ENCODE data around the gene ANKS1B.
"Not testable (repeated sequence)": the region's sequence is repeated elsewhere in the genome, so short reads cannot be mapped to it uniquely, and the experiment has no call there.

Gene ANKS1B

DNA sequence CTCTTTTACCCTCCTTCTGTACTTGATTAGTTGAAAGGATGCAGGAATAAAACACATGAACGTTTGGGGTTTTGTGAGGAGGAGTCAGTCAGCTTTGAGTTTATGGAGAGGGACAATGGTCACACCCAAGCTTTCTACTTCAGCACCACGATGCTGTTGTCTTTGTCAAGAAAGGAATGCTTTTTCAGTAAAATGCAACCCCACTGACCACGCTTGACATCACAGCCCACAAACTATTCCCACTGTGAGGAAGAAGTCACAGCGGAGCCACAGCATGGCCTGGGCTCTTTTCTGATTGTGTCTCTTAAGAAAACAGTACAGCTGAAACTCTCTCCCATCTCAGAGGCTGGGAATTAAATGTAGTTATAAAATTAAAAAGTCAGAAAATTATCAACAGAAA lies 1204.5 kb downstream of the ANKS1B start:
- DNase-seq = no peak

DNA sequence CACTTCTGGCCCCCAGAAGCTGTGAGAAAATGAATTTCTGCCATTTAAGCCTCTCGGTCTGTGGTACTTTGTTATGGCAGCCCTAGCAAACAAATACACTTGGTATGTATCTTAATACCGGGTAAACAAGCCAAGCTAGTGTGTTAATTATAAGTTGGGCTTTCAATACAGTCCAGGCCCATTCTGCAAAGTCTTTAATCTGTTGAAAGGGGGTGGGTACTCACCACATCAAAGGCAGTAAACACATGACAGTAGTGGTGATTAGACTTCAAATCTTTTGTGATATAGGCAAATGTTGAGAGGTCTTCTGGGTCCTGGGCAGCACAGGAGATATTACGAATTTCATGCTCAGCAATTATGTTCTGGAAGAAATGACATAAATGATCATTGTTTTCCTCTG lies 1211.9 kb downstream of the ANKS1B start:
- DNase-seq = no peak

DNA sequence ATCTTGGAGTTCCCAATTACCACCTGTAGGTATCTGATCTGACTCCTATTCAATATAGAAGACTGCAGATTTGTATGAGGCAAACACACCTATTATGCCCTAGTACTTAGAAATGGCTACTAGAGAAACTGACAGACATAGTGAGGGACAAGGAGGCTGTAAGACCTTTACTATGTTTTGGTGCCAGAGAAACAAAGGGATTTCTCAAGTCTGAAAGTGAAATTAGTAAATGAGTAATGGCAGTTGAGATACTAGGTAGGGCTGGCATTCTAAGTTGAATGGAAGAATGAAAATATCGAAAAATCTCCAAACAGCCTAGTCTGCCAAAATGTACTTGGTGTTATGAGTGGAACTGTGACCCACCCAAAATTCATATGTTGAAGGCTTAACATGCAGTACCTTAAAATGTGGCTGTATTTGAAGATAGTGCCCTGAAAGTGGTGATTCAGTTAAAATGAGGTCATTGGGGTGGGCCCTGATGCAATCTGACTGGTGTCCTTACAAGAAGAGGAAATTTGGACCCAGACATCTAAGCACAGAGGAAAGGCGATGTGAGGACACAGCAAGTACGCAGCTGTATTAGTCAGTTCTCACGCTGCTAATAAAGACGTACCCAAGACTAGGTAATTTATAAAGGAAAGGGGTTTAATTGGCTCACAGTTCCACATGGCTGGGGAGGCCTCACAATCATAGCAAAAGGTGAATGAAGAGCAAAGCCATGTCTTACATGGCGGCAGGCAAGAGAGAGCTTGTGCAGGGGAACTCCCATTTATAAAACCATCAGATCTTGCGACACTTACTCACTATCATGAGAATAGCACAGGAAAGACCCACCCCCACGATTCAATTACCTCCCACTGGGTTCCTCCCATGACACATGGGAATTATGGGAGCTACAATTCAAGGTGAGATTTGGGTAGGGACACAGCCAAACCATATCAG lies 1212.7 kb downstream of the ANKS1B start:
- no peak for DNase-seq

DNA sequence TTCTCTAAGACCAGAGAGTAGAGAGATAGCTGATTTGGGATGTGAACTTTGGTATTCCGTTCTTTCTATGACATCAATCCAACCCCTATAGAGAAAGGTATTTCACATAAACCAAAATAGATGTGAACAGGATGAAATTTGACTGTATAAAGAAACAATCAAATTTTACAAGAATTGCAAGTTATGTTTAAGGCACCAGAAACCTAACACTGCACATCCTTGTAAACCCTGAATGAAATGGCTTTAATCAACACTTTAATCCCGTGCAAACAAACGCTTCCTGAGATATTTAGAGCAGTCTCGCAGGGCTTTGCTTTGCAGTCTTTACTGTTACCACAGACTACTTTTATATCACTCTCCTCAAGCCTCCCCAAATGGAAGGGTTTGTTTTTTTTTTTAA lies 1214.5 kb downstream of the ANKS1B start:
- DNase-seq = no peak

- no peak for DNase-seq
Measured at GRCh38 chr12:98769068-98769467, 1215.7 kb downstream of the ANKS1B start.

GRCh38 chr12:98767248-98767647 lies 1217.5 kb downstream of the ANKS1B start:
- no peak for DNase-seq

GRCh38 chr12:98763656-98764055 lies 1221.1 kb downstream of the ANKS1B start:
- no peak for DNase-seq

DNA sequence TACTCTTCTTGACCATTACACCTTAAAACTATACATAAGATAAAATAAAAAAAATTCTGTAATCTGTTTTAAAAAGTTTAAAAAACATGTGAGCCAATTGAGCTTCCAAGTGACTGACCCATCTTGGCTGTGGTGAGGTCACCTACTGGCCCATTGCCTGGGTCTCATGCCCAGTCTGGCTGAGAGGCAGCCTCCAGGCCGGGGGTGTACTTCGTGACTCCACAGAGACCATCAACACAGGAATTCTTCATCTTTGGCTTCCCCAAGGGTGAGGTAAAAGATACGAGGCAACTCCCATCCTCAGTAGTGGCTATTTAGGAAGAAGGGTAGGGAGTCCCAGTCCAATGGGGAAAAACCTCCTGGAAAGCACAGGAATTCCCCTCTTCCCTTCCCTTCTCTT lies 1226.4 kb downstream of the ANKS1B start:
- DNase-seq = no peak

GRCh38 chr12:98757455-98757854 lies 1227.3 kb downstream of the ANKS1B start:
- no peak for DNase-seq

DNA sequence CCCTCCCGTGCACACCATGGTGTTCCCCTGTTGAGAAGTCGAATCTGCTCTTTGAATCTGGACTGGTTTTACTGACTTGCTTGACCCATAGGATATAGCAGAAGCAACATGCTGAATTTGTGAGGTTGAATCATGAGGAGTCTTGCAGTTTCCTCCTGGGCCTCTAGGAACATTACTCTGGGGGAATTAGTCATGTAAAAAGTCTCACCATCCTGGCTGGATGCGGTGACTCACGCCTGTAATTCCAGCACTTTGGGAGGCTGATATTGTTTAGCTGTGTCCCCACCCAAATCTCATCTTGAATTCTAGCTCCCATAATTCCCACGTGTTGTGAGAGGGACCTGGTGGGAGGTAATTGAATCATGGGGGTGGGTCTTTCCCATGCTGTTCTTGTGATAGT lies 1228.9 kb downstream of the ANKS1B start:
- not testable (repeated sequence) for DNase-seq

DNA sequence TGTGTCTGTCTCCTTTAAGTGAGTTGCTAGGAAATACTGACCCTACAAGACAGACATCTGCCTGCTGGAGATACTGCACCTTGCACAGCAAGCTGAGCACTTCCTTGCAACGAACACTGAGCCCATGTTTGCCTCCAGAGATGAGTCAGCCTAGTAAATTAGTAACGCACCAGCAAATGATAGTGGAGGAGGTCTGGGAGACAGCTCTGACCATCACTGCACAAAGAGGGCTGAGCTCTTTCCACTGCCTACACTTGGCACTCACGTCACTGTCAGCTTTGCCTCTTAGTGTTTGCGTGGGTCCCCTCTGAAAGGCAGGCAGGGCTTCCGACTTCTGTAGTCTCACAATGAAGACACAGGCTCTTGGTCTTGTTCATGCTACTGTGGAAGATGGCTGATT lies 1230.6 kb downstream of the ANKS1B start:
- no peak for DNase-seq

DNA sequence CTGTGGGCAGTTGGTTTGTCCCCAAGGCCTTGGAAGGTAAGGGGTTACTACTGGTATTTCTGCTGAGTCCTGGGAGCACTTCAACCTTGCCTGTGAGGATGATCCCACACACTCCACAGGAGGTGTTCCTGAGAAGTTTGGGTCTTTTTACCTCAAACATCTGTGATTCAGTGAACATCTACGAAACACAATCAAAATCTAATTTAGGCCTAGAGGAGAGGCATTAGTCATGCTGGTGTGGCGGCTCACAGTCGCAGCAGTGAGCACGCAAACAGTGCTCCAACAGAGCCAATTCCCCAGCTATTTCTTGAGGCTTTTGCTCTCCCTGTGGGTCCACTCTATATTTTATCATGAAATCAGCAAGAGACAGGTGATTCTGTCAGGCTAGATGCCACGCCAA lies 1232.0 kb downstream of the ANKS1B start:
- no peak for DNase-seq

DNA sequence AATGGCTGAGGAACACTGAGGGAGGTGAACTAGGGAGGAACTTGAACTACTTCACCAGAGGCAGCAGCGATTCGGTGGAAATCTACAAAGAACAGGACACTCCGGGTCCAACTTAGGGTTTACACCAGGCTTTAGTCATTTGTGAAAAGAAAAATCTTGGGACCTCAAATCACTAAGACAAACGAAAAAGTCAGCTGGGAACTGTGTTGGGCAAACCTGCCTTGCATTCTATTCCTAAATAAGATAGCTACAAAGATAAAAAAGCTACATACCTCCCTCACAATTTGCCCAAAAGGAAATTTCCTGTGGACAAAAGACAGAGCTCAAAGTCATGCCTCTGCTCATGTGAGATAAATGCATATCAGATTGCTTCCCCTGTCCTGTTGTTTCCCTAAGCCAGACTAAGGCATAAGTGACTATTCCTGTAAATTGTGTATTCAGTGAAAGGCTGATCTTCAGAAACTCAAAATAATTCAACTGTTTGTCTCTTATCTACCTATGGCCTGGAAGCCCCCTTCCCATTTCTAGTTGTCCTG lies 1233.1 kb downstream of the ANKS1B start:
- no peak for DNase-seq

DNA sequence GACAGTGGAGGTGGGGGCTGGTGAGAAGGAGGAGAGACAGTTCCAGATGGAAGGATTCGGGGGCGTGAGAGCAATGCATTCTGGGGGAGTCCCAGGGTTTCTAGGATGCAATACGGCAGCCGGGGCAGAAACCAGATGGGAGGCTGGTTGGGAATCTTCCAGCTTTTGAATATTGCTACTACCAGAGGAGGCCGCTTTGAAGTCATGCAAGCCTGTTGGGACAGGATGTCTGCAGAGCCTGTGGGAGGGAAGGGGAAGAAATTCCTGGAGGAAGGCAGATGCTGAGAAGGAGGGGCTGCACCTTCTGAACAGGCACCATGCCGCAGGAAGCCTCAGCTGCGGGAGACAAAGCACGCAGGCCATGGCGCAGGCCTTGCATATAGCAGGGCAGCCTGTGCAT lies 1234.2 kb downstream of the ANKS1B start:
- DNase-seq = no peak

- no peak for DNase-seq
Measured at GRCh38 chr12:98748463-98748862, 1236.3 kb downstream of the ANKS1B start.

GRCh38 chr12:98745578-98746391 lies 1239.0 kb downstream of the ANKS1B start:
- DNase-seq = no peak

DNA sequence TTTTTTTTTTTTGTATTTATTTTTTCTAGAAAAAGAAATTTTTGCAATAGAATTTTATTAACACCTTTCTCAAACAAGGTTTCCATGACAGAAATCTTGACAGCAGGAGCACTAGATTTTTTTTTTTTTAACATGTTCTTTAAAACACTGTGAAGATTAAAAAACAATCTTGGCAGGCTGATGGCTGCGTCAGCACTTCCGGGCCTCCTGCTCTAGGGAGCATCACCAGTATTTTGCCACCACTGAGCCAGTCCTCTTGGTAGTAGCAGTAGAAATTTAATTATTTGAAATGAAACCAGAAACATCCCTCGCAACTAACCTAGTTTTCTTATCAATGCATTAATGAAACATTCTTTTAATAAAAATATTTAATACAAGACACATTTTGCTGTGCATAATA lies 1240.1 kb downstream of the ANKS1B start:
- no peak for DNase-seq

GRCh38 chr12:98743362-98743953 lies 1241.3 kb downstream of the ANKS1B start:
- DNase-seq = no peak

GRCh38 chr12:98741556-98742265 lies 1243.0 kb downstream of the ANKS1B start:
- peak; percentile 82 for DNase-seq

DNA sequence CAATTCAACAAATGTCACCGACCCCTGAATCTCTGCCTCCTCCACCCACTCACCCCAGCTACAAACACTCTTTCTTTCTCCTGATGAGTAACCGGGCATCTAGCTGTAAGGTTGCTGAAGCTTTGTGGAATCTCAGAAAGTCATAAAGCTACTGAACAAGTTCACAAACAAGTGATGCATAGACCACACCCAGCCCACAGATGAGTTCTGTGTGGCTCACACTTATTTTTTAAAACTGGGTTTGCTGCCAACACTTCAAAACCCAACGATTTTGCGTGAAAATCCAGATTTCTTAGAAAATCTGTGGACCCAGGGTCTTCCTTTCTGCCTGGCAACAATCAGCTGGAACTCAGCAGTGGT lies 1243.6 kb downstream of the ANKS1B start:
- no peak for DNase-seq

GRCh38 chr12:98740751-98741150 lies 1244.0 kb downstream of the ANKS1B start:
- no peak for DNase-seq

DNA sequence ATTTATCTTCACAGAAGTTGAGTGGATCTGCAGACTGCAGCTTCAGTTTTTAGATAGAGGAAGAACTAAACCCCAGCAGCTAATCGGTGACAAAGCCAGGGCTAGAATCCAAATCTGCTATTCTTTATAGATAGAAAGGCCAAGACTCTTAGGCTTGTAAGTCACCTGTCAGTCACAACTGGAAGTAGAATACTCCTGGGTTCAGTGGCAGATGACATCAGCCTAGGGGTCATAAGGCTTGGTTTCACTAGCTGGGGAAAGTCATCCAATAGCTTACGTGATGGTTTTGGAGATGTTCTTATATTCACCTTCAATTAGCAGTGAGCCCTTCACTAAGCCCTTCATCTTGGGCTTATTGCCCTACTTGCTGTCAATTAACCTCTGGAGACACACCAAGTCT lies 1246.2 kb downstream of the ANKS1B start:
- DNase-seq = no peak

- no peak for DNase-seq
Measured at GRCh38 chr12:98738002-98738401, 1246.7 kb downstream of the ANKS1B start.
